Measurements from ENCODE around the gene EVX1. TPM values are rescaled to one million over a fixed set of nuclear protein-coding genes. Genes with fewer than 3 reads are reported as not detected.
A peak's percentile ranks its signal among the peaks of the same experiment; 100 is the strongest.

The EVX1 gene
- total and polyA plus RNA-seq, 2 experiments from 2014 or later, result not detected

DNA sequence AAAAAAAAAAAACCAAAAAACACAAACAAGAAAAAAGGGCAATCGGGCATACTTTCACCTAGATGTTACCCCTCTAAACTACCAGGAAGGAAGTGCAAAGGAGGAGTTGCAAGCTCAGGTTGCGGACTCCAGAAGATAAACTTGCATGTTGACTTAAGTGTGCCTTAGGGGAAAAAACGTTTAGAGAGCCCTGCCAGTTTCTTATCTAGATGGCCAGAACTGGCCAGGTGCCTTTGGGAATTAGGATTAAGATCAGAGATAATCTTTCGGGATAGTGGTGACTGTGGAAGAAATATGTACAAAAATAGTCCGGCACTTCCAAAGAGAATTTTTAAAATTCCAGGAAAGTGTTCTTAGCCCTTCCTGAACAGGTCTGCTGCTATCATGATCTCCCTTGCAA is 17.6 kb downstream of the EVX1 start:
- TF ChIP-seq, protein P1, sequence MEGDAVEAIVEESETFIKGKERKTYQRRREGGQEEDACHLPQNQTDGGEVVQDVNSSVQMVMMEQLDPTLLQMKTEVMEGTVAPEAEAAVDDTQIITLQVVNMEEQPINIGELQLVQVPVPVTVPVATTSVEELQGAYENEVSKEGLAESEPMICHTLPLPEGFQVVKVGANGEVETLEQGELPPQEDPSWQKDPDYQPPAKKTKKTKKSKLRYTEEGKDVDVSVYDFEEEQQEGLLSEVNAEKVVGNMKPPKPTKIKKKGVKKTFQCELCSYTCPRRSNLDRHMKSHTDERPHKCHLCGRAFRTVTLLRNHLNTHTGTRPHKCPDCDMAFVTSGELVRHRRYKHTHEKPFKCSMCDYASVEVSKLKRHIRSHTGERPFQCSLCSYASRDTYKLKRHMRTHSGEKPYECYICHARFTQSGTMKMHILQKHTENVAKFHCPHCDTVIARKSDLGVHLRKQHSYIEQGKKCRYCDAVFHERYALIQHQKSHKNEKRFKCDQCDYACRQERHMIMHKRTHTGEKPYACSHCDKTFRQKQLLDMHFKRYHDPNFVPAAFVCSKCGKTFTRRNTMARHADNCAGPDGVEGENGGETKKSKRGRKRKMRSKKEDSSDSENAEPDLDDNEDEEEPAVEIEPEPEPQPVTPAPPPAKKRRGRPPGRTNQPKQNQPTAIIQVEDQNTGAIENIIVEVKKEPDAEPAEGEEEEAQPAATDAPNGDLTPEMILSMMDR (IDR thresholded peaks at IDR 0.05; ENCODE audit: low read depth, low read length), result no peak
- Histone ChIP-seq H3K9me3 (ENCODE audit: low read depth) (no peaks in the 10 kb centered on the region), H3K4me3 (no peak overlapping the region), H3K27ac (no peak overlapping the region), H3K36me3 (no peaks in the 10 kb centered on the region), H3K4me1 (ENCODE audit: low read depth) (no peaks in the 10 kb centered on the region), H3K27me3 (peaks cover 6% of the 10 kb centered on the region)
- no peak for DNase-seq (ENCODE audit: low read depth in 1 of 2, low spot score in 1 of 2)

DNA sequence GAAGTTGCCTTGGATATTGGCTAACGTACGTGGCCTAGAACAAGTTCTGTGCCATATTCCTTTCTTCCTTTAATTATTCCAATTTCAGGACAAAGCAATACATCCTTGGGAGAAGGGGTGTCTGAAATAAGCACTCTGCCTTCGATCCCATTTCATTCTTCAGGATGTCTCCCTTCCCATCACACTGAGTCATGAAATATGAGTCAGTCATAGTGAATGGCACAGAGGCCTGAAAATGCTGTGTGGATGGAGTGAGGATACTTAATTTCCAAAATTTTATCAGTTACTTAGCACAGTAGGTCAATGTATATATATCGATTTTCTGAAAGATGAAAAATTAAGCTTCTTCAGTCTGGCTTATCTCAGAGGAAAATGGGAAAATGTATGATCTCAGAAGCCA is 19.5 kb downstream of the EVX1 start:
- H3K9me3 ChIP-seq (ENCODE audit: low read depth), result no peaks in the 10 kb centered on the region
- no peak overlapping the region for H3K4me3 ChIP-seq
- DNase-seq (ENCODE audit: low read depth in 1 of 2, low spot score in 1 of 2), result no peak
- H3K27ac ChIP-seq, result no peak overlapping the region
- no peaks in the 10 kb centered on the region for H3K27me3 ChIP-seq
- H3K36me3 ChIP-seq, result no peaks in the 10 kb centered on the region
- TF ChIP-seq, protein P1 (IDR thresholded peaks at IDR 0.05; ENCODE audit: low read depth, low read length), result no peak
- H3K4me1 ChIP-seq (ENCODE audit: low read depth), result no peaks in the 10 kb centered on the region

DNA sequence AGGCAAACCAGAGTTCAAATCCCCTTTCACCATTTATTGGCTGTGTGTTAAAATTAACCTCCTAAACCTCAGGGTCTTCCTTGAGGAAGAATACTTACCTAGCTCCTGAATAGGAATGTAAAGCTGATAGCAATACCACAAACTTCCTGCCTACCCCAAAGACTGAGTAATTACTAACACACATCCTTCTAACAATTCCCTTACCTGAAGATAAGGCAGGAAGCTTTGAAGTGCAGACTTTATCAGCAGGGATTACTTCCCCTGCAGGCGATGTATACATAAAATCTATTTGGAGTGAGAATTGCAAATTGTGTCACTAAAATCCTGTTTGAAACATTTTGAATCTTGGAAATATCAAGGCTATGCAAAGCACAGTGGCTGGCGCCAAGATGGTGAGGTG is 21.2 kb downstream of the EVX1 start:
- no peaks in the 10 kb centered on the region for H3K4me1 ChIP-seq (ENCODE audit: low read depth)
- no peak for DNase-seq (ENCODE audit: low read depth in 1 of 2, low spot score in 1 of 2)
- H3K36me3 ChIP-seq, result no peaks in the 10 kb centered on the region
- H3K9me3 ChIP-seq (ENCODE audit: low read depth), result no peaks in the 10 kb centered on the region
- H3K27me3 ChIP-seq, result no peaks in the 10 kb centered on the region
- TF ChIP-seq, protein P1 (IDR thresholded peaks at IDR 0.05; ENCODE audit: low read depth, low read length), result no peak
- H3K27ac ChIP-seq, result no peak overlapping the region
- no peak overlapping the region for H3K4me3 ChIP-seq

DNA sequence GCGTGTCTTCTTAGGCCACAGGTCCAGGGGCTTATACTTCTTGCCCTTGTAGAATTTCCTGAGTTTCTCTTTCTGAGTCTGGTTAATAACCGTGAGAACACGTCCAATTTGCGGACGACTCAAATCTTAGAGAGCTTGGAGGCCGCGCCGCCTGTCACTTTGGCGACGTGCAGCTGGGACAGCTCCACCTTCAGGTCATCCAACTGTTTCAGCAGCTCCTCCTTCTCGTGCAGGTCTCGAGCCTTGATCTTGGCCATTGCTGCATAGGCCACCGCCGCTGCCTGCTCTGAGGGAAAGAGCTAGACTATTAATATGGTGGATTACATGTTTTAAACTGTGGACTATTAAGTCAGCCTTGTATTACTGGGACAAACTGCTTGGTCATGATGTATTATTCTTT is 26.9 kb downstream of the EVX1 start:
- no peak for DNase-seq (ENCODE audit: low read depth in 1 of 2, low spot score in 1 of 2)
- H3K27me3 ChIP-seq, result no peaks in the 10 kb centered on the region
- TF ChIP-seq, protein P1 (IDR thresholded peaks at IDR 0.05; ENCODE audit: low read depth, low read length), result no peak

DNA sequence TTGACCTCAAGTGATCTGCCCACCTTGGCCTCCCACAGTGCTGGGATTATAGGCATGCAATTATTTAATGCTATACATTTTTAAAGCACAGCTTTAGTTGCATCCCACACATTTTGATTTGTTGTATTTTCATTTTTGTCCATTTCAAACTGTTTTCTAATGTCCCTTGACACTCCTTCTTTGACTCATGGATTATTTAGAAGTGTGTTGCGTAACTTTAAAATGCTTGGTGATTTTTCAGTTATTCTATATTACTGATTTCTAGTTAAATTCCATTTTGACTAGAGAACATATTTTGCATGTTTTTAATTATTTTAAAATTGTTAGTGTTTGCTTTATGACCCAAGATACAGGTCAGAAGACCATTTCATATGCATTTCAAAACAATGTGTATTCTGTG is 28.8 kb downstream of the EVX1 start:
- Histone ChIP-seq H3K27ac (no peak overlapping the region), H3K27me3 (no peaks in the 10 kb centered on the region), H3K9me3 (ENCODE audit: low read depth) (no peaks in the 10 kb centered on the region), H3K36me3 (no peaks in the 10 kb centered on the region), H3K4me3 (no peak overlapping the region), H3K4me1 (ENCODE audit: low read depth) (no peaks in the 10 kb centered on the region)
- TF ChIP-seq, protein P1 (IDR thresholded peaks at IDR 0.05; ENCODE audit: low read depth, low read length), result no peak
- DNase-seq (ENCODE audit: low read depth in 1 of 2, low spot score in 1 of 2), result no peak

More for the DNA sequence above, 26.9 kb downstream of the EVX1 start:
- Histone ChIP-seq H3K36me3 (no peaks in the 10 kb centered on the region), H3K9me3 (ENCODE audit: low read depth) (no peaks in the 10 kb centered on the region), H3K4me3 (no peak overlapping the region), H3K4me1 (ENCODE audit: low read depth) (no peaks in the 10 kb centered on the region), H3K27ac (no peak overlapping the region)

DNA sequence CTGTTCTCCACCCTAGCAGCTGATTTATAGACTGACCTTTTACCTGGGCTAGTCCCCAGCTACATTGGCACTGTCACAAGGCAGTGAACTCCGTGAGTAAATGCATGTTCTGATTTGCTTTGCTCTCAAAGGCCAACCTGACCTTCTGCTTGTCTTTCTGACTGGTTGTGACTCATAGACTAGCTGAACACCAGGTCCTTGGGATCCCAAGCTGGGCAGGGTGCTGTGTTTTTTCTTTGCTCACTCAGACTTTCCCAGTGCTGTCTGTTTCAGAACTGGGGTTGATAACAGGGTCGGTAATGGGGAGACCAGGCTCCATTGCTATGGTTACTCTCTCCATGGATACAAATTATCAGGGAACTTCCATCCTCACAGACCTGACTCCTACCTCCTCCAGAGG is 35.0 kb downstream of the EVX1 start:
- no peaks in the 10 kb centered on the region for H3K36me3 ChIP-seq
- no peaks in the 10 kb centered on the region for H3K27me3 ChIP-seq
- peak; percentile 11 to 18 for DNase-seq (ENCODE audit: low read depth in 1 of 2, low spot score in 1 of 2)
- no peaks in the 10 kb centered on the region for H3K4me1 ChIP-seq (ENCODE audit: low read depth)
- H3K4me3 ChIP-seq, result no peak overlapping the region
- H3K27ac ChIP-seq, result no peak overlapping the region
- TF ChIP-seq, protein P1 (IDR thresholded peaks at IDR 0.05; ENCODE audit: low read depth, low read length), result no peak
- no peaks in the 10 kb centered on the region for H3K9me3 ChIP-seq (ENCODE audit: low read depth)

All from cardiac muscle cell (in vitro differentiated cells and primary cell).